Astrocyte (in vitro differentiated cells and primary cell): ENCODE measurements around the gene ING1. TPM values are rescaled to one million over a fixed set of nuclear protein-coding genes. Genes with fewer than 3 reads are reported as not detected.

Experiments used
- DNase-seq: peaks from one replicate; pipeline ENCODE4 v3.0.0-alpha.2; 2010; ENCODE audit warnings: low read depth
- FAIRE-seq: peaks from 2 replicates; lab custom pipeline; 2011; peaks lifted over from hg19 to GRCh38; lab: Jason Lieb, UNC
- H2AFZ ChIP-seq: 2 replicates; pipeline ENCODE4 v1.6.0; 2012; ENCODE audit warnings: low read depth, low read length, inconsistent platforms
- H3K27ac ChIP-seq: 2 replicates; pipeline ENCODE4 v1.5.1; 2011; ENCODE audit warnings: low read depth, low read length, inconsistent platforms
- H3K27me3 ChIP-seq: 2 replicates; pipeline ENCODE4 v1.6.0; 2011; ENCODE audit warnings: low read length, inconsistent platforms; ENCODE audit not compliant: insufficient read depth
- H3K36me3 ChIP-seq: 2 replicates; pipeline ENCODE4 v1.5.1; 2011; ENCODE audit warnings: low read length, inconsistent platforms; ENCODE audit not compliant: insufficient read depth
- H3K4me1 ChIP-seq: 2 replicates; pipeline ENCODE4 v1.5.1; 2011; ENCODE audit warnings: low read length, inconsistent platforms; ENCODE audit not compliant: insufficient read depth
- H3K4me2 ChIP-seq: 2 replicates; pipeline ENCODE4 v1.6.0; 2012; ENCODE audit warnings: low read length, inconsistent platforms
- H3K4me3 ChIP-seq: 2 replicates; pipeline ENCODE4 v1.5.1; 2011; ENCODE audit warnings: low read depth, mild to moderate bottlenecking, low read length, inconsistent platforms; ENCODE audit not compliant: insufficient read depth
- H3K79me2 ChIP-seq: 2 replicates; pipeline ENCODE4 v1.6.0; 2012; ENCODE audit warnings: mild to moderate bottlenecking, low read length, inconsistent platforms; ENCODE audit not compliant: insufficient read depth
- H3K9ac ChIP-seq: 2 replicates; pipeline ENCODE4 v1.6.0; 2012; ENCODE audit warnings: mild to moderate bottlenecking, low read length, inconsistent platforms
- H3K9me3 ChIP-seq: 2 replicates; pipeline ENCODE4 v1.5.1; 2012; ENCODE audit warnings: low read depth, mild to moderate bottlenecking, low read length, inconsistent platforms; ENCODE audit not compliant: insufficient read depth
- H4K20me1 ChIP-seq: 2 replicates; pipeline ENCODE4 v1.6.0; 2012; ENCODE audit warnings: low read length, inconsistent platforms; ENCODE audit not compliant: insufficient read depth
- H3K27ac Mint-ChIP-seq: one replicate; pipeline ENCODE4 v1.8.0; 2021; ENCODE audit warnings: mild to moderate bottlenecking, mixed read lengths; ENCODE audit not compliant: unreplicated experiment
- H3K27me3 Mint-ChIP-seq: one replicate; pipeline ENCODE4 v1.8.0; 2021; ENCODE audit warnings: low read depth, mixed read lengths; ENCODE audit not compliant: unreplicated experiment
- H3K36me3 Mint-ChIP-seq: one replicate; pipeline ENCODE4 v1.8.0; 2021; ENCODE audit warnings: low read depth, mixed read lengths; ENCODE audit not compliant: unreplicated experiment
- H3K4me1 Mint-ChIP-seq: one replicate; pipeline ENCODE4 v1.8.0; 2021; ENCODE audit warnings: low read depth, mixed read lengths; ENCODE audit not compliant: unreplicated experiment
- H3K4me3 Mint-ChIP-seq: one replicate; pipeline ENCODE4 v1.8.0; 2021; ENCODE audit warnings: mild to moderate bottlenecking, moderate library complexity, mixed read lengths; ENCODE audit not compliant: unreplicated experiment
- H3K9me3 Mint-ChIP-seq: one replicate; pipeline ENCODE4 v1.8.0; 2021; ENCODE audit warnings: mild to moderate bottlenecking, mixed read lengths; ENCODE audit not compliant: unreplicated experiment
- CTCF ChIP-seq: IDR thresholded peaks from 2 replicates; pipeline ENCODE4 v1.5.1; 2011; ENCODE audit warnings: low read depth, mild to moderate bottlenecking, inconsistent platforms, low read length, moderate library complexity; ENCODE audit not compliant: insufficient read depth
- EZH2 ChIP-seq: IDR thresholded peaks from 2 replicates; pipeline ENCODE4 v1.6.1; 2012; ENCODE audit warnings: mild to moderate bottlenecking, low read length, inconsistent platforms; ENCODE audit not compliant: insufficient read depth
- total RNA-seq: library from RNA; stranded (reverse); gene quantifications from 2 replicates; pipeline ENCODE4 v1.2.1, GENCODE V29; 2021

Gene ING1
- total RNA-seq, 1 donor from 2014 or later: 11.8 TPM

GRCh38 chr13:110737555-110737954 is 24.1 kb downstream of the ING1 start:
- no peaks in the 10 kb centered on the region for H3K4me1 Mint-ChIP-seq
- Histone ChIP-seq H3K9me3 (peaks cover 4% of the 10 kb centered on the region), H3K4me1 (no peaks in the 10 kb centered on the region), H3K4me2 (no peak overlapping the region), H3K27me3 (no peaks in the 10 kb centered on the region), H3K79me2 (no peaks in the 10 kb centered on the region), H3K4me3 (no peak overlapping the region), H2AFZ (no peak overlapping the region), H3K36me3 (no peaks in the 10 kb centered on the region), H3K9ac (no peak overlapping the region), H3K27ac (no peak overlapping the region), H4K20me1 (no peaks in the 10 kb centered on the region)
- no peak for TF ChIP-seq EZH2
- no peak for TF ChIP-seq CTCF
- peaks cover 6% of the 10 kb centered on the region for H3K36me3 Mint-ChIP-seq
- H3K4me3 Mint-ChIP-seq: no peak overlapping the region
- no peak for FAIRE-seq
- DNase-seq: no peak
- H3K9me3 Mint-ChIP-seq: peaks cover 24% of the 10 kb centered on the region
- no peak overlapping the region for H3K27ac Mint-ChIP-seq
- H3K27me3 Mint-ChIP-seq: no peaks in the 10 kb centered on the region

DNA sequence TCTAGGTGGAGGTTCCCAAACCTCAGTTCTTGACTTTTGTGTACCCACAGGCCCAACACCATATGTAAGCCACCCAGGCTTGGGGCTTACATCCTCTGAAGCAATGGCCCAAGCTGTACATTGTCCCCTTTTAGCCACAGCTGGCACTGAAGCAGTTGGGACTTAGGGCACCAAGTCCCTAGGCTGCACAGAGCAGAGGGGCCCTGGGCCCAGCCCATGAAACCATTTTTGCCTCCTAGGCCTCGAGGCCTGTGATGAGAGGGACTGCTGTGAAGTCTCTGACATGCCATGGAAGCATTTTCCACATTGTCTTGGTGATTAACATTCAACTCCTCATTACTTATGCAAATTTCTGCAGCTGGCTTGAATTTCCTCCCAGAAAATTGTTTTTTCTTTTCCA is 30.2 kb downstream of the ING1 start:
- H3K27ac Mint-ChIP-seq: no peak overlapping the region
- TF ChIP-seq CTCF: no peak
- no peak for TF ChIP-seq EZH2
- DNase-seq: no peak

DNA sequence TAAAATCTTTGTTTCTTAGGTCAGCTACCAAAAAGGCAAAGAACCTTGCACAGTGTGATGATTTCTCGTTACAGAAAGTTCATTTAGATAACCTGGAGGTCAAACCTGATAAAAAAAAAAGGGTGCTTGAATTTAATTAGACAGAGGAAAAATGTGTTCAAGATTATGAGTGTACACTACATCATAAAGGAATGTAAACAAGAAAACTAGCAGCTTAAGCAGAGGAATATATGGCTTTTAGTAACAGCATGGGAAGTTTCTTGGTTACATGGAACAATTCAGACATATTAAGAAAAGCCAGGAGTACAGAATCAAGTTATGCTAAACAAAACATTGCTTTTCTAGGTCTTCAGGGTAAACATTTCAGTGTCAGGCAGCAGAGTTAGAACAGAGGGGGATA is 32.9 kb downstream of the ING1 start:
- Mint-ChIP-seq H3K27ac (no peak overlapping the region), H3K36me3 (peaks cover 2% of the 10 kb centered on the region), H3K9me3 (peaks cover 19% of the 10 kb centered on the region), H3K4me1 (peaks cover 5% of the 10 kb centered on the region), H3K27me3 (no peaks in the 10 kb centered on the region), H3K4me3 (no peak overlapping the region)
- TF ChIP-seq CTCF (no peak), EZH2 (no peak)
- H2AFZ ChIP-seq: no peak overlapping the region
- H4K20me1 ChIP-seq: no peaks in the 10 kb centered on the region
- H3K4me3 ChIP-seq: no peak overlapping the region
- FAIRE-seq: no peak
- peaks cover 7% of the 10 kb centered on the region for H3K9me3 ChIP-seq
- no peak for DNase-seq
- H3K79me2 ChIP-seq: no peaks in the 10 kb centered on the region
- no peak overlapping the region for H3K9ac ChIP-seq
- H3K4me1 ChIP-seq: no peaks in the 10 kb centered on the region
- no peak overlapping the region for H3K27ac ChIP-seq
- H3K27me3 ChIP-seq: no peaks in the 10 kb centered on the region
- no peak overlapping the region for H3K4me2 ChIP-seq
- no peaks in the 10 kb centered on the region for H3K36me3 ChIP-seq

More for the DNA sequence above, 30.2 kb downstream of the ING1 start:
- FAIRE-seq: no peak
- H3K27me3 ChIP-seq: no peaks in the 10 kb centered on the region
- H3K4me2 ChIP-seq: no peak overlapping the region
- no peaks in the 10 kb centered on the region for H3K36me3 ChIP-seq
- Mint-ChIP-seq H3K4me1 (peaks cover 5% of the 10 kb centered on the region), H3K36me3 (no peaks in the 10 kb centered on the region), H3K9me3 (peaks cover 24% of the 10 kb centered on the region), H3K4me3 (no peak overlapping the region), H3K27me3 (no peaks in the 10 kb centered on the region)
- no peaks in the 10 kb centered on the region for H3K79me2 ChIP-seq
- H3K4me3 ChIP-seq: no peak overlapping the region
- H2AFZ ChIP-seq: no peak overlapping the region
- peaks cover 9% of the 10 kb centered on the region for H3K9me3 ChIP-seq
- no peaks in the 10 kb centered on the region for H4K20me1 ChIP-seq
- no peak overlapping the region for H3K27ac ChIP-seq
- H3K9ac ChIP-seq: no peak overlapping the region
- H3K4me1 ChIP-seq: no peaks in the 10 kb centered on the region
